ENCODE data around the gene CERS3. TPM values are rescaled to one million over a fixed set of nuclear protein-coding genes. Genes with fewer than 3 reads are reported as not detected.

CERS3 gene
- total and polyA plus RNA-seq, 4 donors, result 0.10 to 0.23 (median 0.12) TPM; not detected in 1

- Histone ChIP-seq H3K36me3 (ENCODE audit: control insufficient read depth in 4 of 4, insufficient read depth in 4 of 4, low read length in 4 of 4) (no peaks in the 10 kb centered on the region), H3K27me3 (ENCODE audit: control insufficient read depth in 3 of 3, insufficient read depth in 3 of 3, low read length in 2 of 3) (no peaks in the 10 kb centered on the region), H3K4me1 (ENCODE audit: control insufficient read depth in 5 of 5, insufficient read depth in 5 of 5, low read length in 5 of 5) (peaks cover 0 to 8% (median 0%) of the 10 kb centered on the region in 5 donors), H3K9ac (ENCODE audit: insufficient read depth in 1 of 2, low read length in 2 of 2) (no peak overlapping the region), H3K4me3 (no peak overlapping the region), H3K9me3 (ENCODE audit: control insufficient read depth in 4 of 4, insufficient read depth in 3 of 4, low read length in 3 of 4) (no peaks in the 10 kb centered on the region), H3K27ac (ENCODE audit: low read depth in 1 of 2, low read length in 1 of 2) (no peak overlapping the region)
- no peak for TF ChIP-seq CTCF (IDR thresholded peaks at IDR 0.05; ENCODE audit: control extremely low read depth, extremely low read depth)
- ATAC-seq (ENCODE audit: insufficient read depth, low FRiP score) (no peak), DNase-seq (peak; percentile 18 to 23 (median 22))
- 76 to 89% methylated on average over 9 of the region's 9 CpGs for whole genome bisulfite sequencing, 2 donors
Observed at GRCh38 chr15:100484443-100484842, 44.3 kb downstream of the CERS3 start.

GRCh38 chr15:100483370-100483769, 45.4 kb downstream of the CERS3 start:
- Histone ChIP-seq H3K9ac (ENCODE audit: insufficient read depth in 1 of 2, low read length in 2 of 2) (no peak overlapping the region), H3K9me3 (ENCODE audit: control insufficient read depth in 4 of 4, insufficient read depth in 3 of 4, low read length in 3 of 4) (peaks cover 0 to 7% (median under 1%) of the 10 kb centered on the region in 4 donors), H3K4me1 (ENCODE audit: control insufficient read depth in 5 of 5, insufficient read depth in 5 of 5, low read length in 5 of 5) (peaks cover 0 to 8% (median 0%) of the 10 kb centered on the region in 5 donors), H3K27me3 (ENCODE audit: control insufficient read depth in 3 of 3, insufficient read depth in 3 of 3, low read length in 2 of 3) (no peaks in the 10 kb centered on the region), H3K4me3 (no peak overlapping the region), H3K27ac (ENCODE audit: low read depth in 1 of 2, low read length in 1 of 2) (no peak overlapping the region), H3K36me3 (ENCODE audit: control insufficient read depth in 4 of 4, insufficient read depth in 4 of 4, low read length in 4 of 4) (no peaks in the 10 kb centered on the region)
- no peak for DNase-seq
- 94 to 98% methylated on average over 2 of the region's 2 CpGs for WGBS, 2 donors
- no peak for TF ChIP-seq CTCF (IDR thresholded peaks at IDR 0.05; ENCODE audit: control extremely low read depth, extremely low read depth)
- no peak for ATAC-seq (ENCODE audit: insufficient read depth, low FRiP score)

- WGBS, 2 donors, result 87 to 88% methylated on average over 4 of the region's 4 CpGs
- peaks cover 0 to 3% (median 0%) of the 10 kb centered on the region in 5 donors for H3K4me1 ChIP-seq (ENCODE audit: control insufficient read depth in 5 of 5, insufficient read depth in 5 of 5, low read length in 5 of 5)
- no peak for DNase-seq
- no peaks in the 10 kb centered on the region for H3K27me3 ChIP-seq (ENCODE audit: control insufficient read depth in 3 of 3, insufficient read depth in 3 of 3, low read length in 2 of 3)
- no peaks in the 10 kb centered on the region for H3K36me3 ChIP-seq (ENCODE audit: control insufficient read depth in 4 of 4, insufficient read depth in 4 of 4, low read length in 4 of 4)
- no peak overlapping the region for H3K27ac ChIP-seq (ENCODE audit: low read depth in 1 of 2, low read length in 1 of 2)
- no peak for ATAC-seq (ENCODE audit: insufficient read depth, low FRiP score)
- no peak overlapping the region for H3K4me3 ChIP-seq
- no peak for TF ChIP-seq CTCF (IDR thresholded peaks at IDR 0.05; ENCODE audit: control extremely low read depth, extremely low read depth)
- no peak overlapping the region for H3K9ac ChIP-seq (ENCODE audit: insufficient read depth in 1 of 2, low read length in 2 of 2)
- peaks cover 0 to 16% (median 3%) of the 10 kb centered on the region in 4 donors for H3K9me3 ChIP-seq (ENCODE audit: control insufficient read depth in 4 of 4, insufficient read depth in 3 of 4, low read length in 3 of 4)
Observed at GRCh38 chr15:100476805-100477204, 51.9 kb downstream of the CERS3 start.

- ATAC-seq (ENCODE audit: insufficient read depth, low FRiP score) (no peak), DNase-seq (no peak)
- WGBS, 2 donors, result 79 to 87% methylated on average over 5 of the region's 5 CpGs
- H3K9ac ChIP-seq (ENCODE audit: insufficient read depth in 1 of 2, low read length in 2 of 2), result no peak overlapping the region
- no peak overlapping the region for H3K4me3 ChIP-seq
- H3K27ac ChIP-seq (ENCODE audit: low read depth in 1 of 2, low read length in 1 of 2), result no peak overlapping the region
- no peak for TF ChIP-seq CTCF (IDR thresholded peaks at IDR 0.05; ENCODE audit: control extremely low read depth, extremely low read depth)
- peaks cover 0 to 6% (median 1%) of the 10 kb centered on the region in 4 donors for H3K9me3 ChIP-seq (ENCODE audit: control insufficient read depth in 4 of 4, insufficient read depth in 3 of 4, low read length in 3 of 4)
- no peaks in the 10 kb centered on the region for H3K27me3 ChIP-seq (ENCODE audit: control insufficient read depth in 3 of 3, insufficient read depth in 3 of 3, low read length in 2 of 3)
- H3K36me3 ChIP-seq (ENCODE audit: control insufficient read depth in 4 of 4, insufficient read depth in 4 of 4, low read length in 4 of 4), result no peaks in the 10 kb centered on the region
- H3K4me1 ChIP-seq (ENCODE audit: control insufficient read depth in 5 of 5, insufficient read depth in 5 of 5, low read length in 5 of 5), result peaks cover 0 to 20% (median 2%) of the 10 kb centered on the region in 5 donors
Observed at GRCh38 chr15:100472736-100473135, 56.0 kb downstream of the CERS3 start.

Data from lung (tissue), 12 donors.